HepG2 (cell line): ENCODE results near the gene RMI1. TPM values are rescaled to one million over a fixed set of nuclear protein-coding genes. Genes with fewer than 3 reads are reported as not detected.

Experiments
- ARID2 ChIP-seq: sonication (generic); formaldehyde crosslinking; IDR thresholded peaks from 2 replicates; pipeline ENCODE4 v1.8.1; 2022; ENCODE audit warnings: mild to moderate bottlenecking, missing genetic modification reagents, borderline replicate concordance
- FOXA1 ChIP-seq, 2 experiments: fragments of 450-650 bp in 1 of 2; sonication (generic) in 1 of 2; formaldehyde crosslinking in 1 of 2; IDR thresholded peaks; 2 replicates each; pipeline versions ENCODE4 v1.4.0 to v1.6.1; 2016 to 2020; ENCODE audit warnings: missing genetic modification reagents in 1 of 2
- PRMT3 ChIP-seq: sonication (generic); formaldehyde crosslinking; IDR thresholded peaks from 2 replicates; pipeline ENCODE4 v1.8.1; 2022; ENCODE audit warnings: low read depth, mild to moderate bottlenecking, moderate library complexity, missing genetic modification reagents, borderline replicate concordance
- TBX2 ChIP-seq: sonication (generic); formaldehyde crosslinking; IDR thresholded peaks from 2 replicates; pipeline ENCODE4 v1.5.0; 2020; ENCODE audit warnings: missing genetic modification reagents, mild to moderate bottlenecking, borderline replicate concordance
- ZNF792 ChIP-seq: IDR thresholded peaks from 2 replicates; pipeline ENCODE4 v1.6.1; 2016
- polyA plus RNA-seq, 8 experiments: library from polyadenylated mRNA; depleted of rRNA in 3 of 8; stranded (reverse) in 7 of 8; unstranded in 1 of 8; fragments of >200 nt; fragmentation: Illumina TruSeq in 4 of 8; extraction: Trizol in 4 of 8; gene quantifications; 2 replicates each; pipeline versions ENCODE4 v1.2.1 to v1.2.3, GENCODE V29; 2011 to 2016; ENCODE audit warnings: low read depth in 4 of 8, missing spikeins in 1 of 8, mixed read lengths in 1 of 8; ENCODE audit not compliant: insufficient read depth in 1 of 8
- total RNA-seq, 5 experiments: library from RNA; depleted of rRNA; stranded (reverse); fragments of >200 nt; fragmentation: Illumina TruSeq; extraction: Trizol; gene quantifications; 2 replicates each; pipeline ENCODE4 v1.2.3, GENCODE V29; 2016; ENCODE audit warnings: low read depth in 1 of 5
- TF ChIP-seq, protein P1 (sequence below): sonication (generic); formaldehyde crosslinking; IDR thresholded peaks from 2 replicates; pipeline ENCODE4 v1.5.0; 2020; ENCODE audit warnings: mild to moderate bottlenecking, missing genetic modification reagents
- TF ChIP-seq, protein P2 (sequence below): sonication (generic); formaldehyde crosslinking; conservative IDR thresholded peaks from 2 replicates; pipeline ENCODE4 v1.5.0; 2020; ENCODE audit warnings: missing genetic modification reagents
- TF ChIP-seq, protein P3 (sequence below): sonication (generic); formaldehyde crosslinking; IDR thresholded peaks from 2 replicates; pipeline ENCODE4 v1.4.0; 2020; ENCODE audit warnings: missing genetic modification reagents
- TF ChIP-seq, protein P4 (sequence below): IDR thresholded peaks from 2 replicates; pipeline ENCODE4 v1.6.1; 2016; ENCODE audit warnings: missing genetic modification reagents, missing compliant biosample characterization
- TF ChIP-seq, protein P5 (sequence below): sonication (generic); formaldehyde crosslinking; IDR thresholded peaks from 2 replicates; pipeline ENCODE4 v1.4.0; 2020; ENCODE audit warnings: missing genetic modification reagents, mild to moderate bottlenecking, borderline replicate concordance
- TF ChIP-seq, protein P6 (sequence below): sonication (generic); formaldehyde crosslinking; IDR thresholded peaks from 2 replicates; pipeline ENCODE4 v1.5.1; 2020; ENCODE audit warnings: mild to moderate bottlenecking, missing genetic modification reagents, moderate library complexity

Gene RMI1
- total and polyA plus RNA-seq, 2 of the 13 experiments (the other 11 are each of a cell fraction or from before 2014, with no cell fraction given): 0.54 to 3.7 TPM

DNA sequence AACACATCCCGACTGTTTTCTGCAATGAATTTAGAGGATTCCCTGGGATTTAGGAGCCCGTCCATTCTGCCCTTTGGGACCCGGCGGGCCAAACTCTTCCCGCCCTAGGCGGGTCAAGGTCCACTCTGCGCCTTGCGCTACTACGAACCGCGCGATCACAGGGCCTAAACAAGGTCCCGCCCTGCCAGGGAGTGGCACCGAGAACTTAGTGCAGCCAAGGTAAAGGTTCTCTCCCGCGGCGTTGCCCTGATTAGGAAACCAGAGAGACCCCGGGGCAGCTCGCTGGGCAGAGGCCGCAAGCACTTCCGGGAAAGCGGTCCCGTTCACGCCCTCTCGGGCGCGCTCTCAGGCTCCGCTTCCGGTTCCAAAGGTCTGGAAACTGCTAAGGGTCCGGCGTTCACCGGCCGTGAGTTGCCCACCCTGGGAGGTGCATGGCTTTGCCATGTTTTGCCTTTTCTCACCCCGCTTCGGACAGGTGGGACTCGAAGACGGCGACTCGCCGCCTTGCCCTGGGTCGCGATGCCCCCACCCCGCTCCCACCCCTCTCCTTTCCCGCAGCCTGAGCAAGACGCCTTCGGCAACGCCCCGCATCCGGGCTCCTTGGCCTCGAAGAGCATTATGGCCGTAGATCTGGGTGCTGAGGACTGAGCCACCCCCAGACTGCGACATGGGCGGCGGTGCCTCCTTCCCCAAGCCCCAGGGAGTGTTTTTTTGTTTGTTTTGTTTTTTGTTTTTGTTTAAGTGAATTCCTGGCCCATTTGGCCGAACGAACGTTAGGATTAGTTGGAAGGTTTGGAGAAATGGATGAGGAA is 24.0 kb upstream of the RMI1 start (continued):
- TF ChIP-seq, protein P1, sequence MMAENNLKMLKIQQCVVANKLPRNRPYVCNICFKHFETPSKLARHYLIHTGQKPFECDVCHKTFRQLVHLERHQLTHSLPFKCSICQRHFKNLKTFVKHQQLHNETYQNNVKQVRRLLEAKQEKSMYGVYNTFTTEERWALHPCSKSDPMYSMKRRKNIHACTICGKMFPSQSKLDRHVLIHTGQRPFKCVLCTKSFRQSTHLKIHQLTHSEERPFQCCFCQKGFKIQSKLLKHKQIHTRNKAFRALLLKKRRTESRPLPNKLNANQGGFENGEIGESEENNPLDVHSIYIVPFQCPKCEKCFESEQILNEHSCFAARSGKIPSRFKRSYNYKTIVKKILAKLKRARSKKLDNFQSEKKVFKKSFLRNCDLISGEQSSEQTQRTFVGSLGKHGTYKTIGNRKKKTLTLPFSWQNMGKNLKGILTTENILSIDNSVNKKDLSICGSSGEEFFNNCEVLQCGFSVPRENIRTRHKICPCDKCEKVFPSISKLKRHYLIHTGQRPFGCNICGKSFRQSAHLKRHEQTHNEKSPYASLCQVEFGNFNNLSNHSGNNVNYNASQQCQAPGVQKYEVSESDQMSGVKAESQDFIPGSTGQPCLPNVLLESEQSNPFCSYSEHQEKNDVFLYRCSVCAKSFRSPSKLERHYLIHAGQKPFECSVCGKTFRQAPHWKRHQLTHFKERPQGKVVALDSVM (CRISPR knock-in tag): peak; percentile 54; the same call in 1 of the 2 replicates
- TF ChIP-seq, protein P2, sequence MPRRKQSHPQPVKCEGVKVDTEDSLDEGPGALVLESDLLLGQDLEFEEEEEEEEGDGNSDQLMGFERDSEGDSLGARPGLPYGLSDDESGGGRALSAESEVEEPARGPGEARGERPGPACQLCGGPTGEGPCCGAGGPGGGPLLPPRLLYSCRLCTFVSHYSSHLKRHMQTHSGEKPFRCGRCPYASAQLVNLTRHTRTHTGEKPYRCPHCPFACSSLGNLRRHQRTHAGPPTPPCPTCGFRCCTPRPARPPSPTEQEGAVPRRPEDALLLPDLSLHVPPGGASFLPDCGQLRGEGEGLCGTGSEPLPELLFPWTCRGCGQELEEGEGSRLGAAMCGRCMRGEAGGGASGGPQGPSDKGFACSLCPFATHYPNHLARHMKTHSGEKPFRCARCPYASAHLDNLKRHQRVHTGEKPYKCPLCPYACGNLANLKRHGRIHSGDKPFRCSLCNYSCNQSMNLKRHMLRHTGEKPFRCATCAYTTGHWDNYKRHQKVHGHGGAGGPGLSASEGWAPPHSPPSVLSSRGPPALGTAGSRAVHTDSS: no peak
- peak; percentile 85 for TF ChIP-seq TBX2 (CRISPR knock-in tag)
- no peak for TF ChIP-seq FOXA1 (IDR thresholded peaks at IDR 0.05)
- no peak for TF ChIP-seq FOXA1 (CRISPR knock-in tag; IDR thresholded peaks at IDR 0.05)
- TF ChIP-seq ZNF792 (CRISPR knock-in tag): peak; percentile 24; the same call in 1 of the 2 replicates
- TF ChIP-seq, protein P3, sequence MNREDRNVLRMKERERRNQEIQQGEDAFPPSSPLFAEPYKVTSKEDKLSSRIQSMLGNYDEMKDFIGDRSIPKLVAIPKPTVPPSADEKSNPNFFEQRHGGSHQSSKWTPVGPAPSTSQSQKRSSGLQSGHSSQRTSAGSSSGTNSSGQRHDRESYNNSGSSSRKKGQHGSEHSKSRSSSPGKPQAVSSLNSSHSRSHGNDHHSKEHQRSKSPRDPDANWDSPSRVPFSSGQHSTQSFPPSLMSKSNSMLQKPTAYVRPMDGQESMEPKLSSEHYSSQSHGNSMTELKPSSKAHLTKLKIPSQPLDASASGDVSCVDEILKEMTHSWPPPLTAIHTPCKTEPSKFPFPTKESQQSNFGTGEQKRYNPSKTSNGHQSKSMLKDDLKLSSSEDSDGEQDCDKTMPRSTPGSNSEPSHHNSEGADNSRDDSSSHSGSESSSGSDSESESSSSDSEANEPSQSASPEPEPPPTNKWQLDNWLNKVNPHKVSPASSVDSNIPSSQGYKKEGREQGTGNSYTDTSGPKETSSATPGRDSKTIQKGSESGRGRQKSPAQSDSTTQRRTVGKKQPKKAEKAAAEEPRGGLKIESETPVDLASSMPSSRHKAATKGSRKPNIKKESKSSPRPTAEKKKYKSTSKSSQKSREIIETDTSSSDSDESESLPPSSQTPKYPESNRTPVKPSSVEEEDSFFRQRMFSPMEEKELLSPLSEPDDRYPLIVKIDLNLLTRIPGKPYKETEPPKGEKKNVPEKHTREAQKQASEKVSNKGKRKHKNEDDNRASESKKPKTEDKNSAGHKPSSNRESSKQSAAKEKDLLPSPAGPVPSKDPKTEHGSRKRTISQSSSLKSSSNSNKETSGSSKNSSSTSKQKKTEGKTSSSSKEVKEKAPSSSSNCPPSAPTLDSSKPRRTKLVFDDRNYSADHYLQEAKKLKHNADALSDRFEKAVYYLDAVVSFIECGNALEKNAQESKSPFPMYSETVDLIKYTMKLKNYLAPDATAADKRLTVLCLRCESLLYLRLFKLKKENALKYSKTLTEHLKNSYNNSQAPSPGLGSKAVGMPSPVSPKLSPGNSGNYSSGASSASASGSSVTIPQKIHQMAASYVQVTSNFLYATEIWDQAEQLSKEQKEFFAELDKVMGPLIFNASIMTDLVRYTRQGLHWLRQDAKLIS (CRISPR knock-in tag): no peak
- TF ChIP-seq, protein P4, sequence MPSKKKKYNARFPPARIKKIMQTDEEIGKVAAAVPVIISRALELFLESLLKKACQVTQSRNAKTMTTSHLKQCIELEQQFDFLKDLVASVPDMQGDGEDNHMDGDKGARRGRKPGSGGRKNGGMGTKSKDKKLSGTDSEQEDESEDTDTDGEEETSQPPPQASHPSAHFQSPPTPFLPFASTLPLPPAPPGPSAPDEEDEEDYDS: peak; percentile 76; the same call in 1 of the 2 replicates
- TF ChIP-seq, protein P5, sequence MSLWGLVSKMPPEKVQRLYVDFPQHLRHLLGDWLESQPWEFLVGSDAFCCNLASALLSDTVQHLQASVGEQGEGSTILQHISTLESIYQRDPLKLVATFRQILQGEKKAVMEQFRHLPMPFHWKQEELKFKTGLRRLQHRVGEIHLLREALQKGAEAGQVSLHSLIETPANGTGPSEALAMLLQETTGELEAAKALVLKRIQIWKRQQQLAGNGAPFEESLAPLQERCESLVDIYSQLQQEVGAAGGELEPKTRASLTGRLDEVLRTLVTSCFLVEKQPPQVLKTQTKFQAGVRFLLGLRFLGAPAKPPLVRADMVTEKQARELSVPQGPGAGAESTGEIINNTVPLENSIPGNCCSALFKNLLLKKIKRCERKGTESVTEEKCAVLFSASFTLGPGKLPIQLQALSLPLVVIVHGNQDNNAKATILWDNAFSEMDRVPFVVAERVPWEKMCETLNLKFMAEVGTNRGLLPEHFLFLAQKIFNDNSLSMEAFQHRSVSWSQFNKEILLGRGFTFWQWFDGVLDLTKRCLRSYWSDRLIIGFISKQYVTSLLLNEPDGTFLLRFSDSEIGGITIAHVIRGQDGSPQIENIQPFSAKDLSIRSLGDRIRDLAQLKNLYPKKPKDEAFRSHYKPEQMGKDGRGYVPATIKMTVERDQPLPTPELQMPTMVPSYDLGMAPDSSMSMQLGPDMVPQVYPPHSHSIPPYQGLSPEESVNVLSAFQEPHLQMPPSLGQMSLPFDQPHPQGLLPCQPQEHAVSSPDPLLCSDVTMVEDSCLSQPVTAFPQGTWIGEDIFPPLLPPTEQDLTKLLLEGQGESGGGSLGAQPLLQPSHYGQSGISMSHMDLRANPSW (CRISPR knock-in tag): 0 out of 2 replicates have a peak, but pooled peaks have one; percentile 41
- TF ChIP-seq PRMT3 (CRISPR knock-in tag): 0 out of 2 replicates have a peak, but pooled peaks have one; percentile 21
- TF ChIP-seq, protein P6, sequence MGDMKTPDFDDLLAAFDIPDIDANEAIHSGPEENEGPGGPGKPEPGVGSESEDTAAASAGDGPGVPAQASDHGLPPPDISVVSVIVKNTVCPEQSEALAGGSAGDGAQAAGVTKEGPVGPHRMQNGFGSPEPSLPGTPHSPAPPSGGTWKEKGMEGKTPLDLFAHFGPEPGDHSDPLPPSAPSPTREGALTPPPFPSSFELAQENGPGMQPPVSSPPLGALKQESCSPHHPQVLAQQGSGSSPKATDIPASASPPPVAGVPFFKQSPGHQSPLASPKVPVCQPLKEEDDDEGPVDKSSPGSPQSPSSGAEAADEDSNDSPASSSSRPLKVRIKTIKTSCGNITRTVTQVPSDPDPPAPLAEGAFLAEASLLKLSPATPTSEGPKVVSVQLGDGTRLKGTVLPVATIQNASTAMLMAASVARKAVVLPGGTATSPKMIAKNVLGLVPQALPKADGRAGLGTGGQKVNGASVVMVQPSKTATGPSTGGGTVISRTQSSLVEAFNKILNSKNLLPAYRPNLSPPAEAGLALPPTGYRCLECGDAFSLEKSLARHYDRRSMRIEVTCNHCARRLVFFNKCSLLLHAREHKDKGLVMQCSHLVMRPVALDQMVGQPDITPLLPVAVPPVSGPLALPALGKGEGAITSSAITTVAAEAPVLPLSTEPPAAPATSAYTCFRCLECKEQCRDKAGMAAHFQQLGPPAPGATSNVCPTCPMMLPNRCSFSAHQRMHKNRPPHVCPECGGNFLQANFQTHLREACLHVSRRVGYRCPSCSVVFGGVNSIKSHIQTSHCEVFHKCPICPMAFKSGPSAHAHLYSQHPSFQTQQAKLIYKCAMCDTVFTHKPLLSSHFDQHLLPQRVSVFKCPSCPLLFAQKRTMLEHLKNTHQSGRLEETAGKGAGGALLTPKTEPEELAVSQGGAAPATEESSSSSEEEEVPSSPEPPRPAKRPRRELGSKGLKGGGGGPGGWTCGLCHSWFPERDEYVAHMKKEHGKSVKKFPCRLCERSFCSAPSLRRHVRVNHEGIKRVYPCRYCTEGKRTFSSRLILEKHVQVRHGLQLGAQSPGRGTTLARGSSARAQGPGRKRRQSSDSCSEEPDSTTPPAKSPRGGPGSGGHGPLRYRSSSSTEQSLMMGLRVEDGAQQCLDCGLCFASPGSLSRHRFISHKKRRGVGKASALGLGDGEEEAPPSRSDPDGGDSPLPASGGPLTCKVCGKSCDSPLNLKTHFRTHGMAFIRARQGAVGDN (CRISPR knock-in tag): peak; percentile 98
- TF ChIP-seq ARID2 (CRISPR knock-in tag): peak; percentile 60; the same call in 1 of the 2 replicates
